Heart left ventricle (tissue), 13 donors: ENCODE results near the gene C11orf68.

ENCODE experiments used
- CTCF ChIP-seq, 12 donors: fragments of 200-600 bp; sonication (generic) in 4 of 12; IDR thresholded peaks; one replicate each; pipeline versions ENCODE4 v1.5.0 to v1.8.0; 2018 to 2022; ENCODE audit warnings: antibody characterized with exemption in 12 of 12, mild to moderate bottlenecking in 5 of 12
- POLR2A ChIP-seq, 2 donors: fragments of 450-650 bp; IDR thresholded peaks; one replicate each; pipeline ENCODE4 v1.6.1; 2017; ENCODE audit warnings: antibody characterized with exemption in 2 of 2, mild to moderate bottlenecking in 2 of 2, moderate library complexity in 2 of 2
- donor health status: ischemic (EF 13 %, LVEDD 7.1; RV severe dilation, severe dysfunction).
- donor health status: DM: no; HTN: yes; CAD: no.
- donor health status: DM: no; HTN: no; CAD: no.
- donor health status: ischemic (EF 25% LVEDD 6.9; RV normal size, moderate dysfunction).
- donor health status: ischemic (EF 25% LVEDD 5.7; RV mildly dilated, moderate dysfunction).
- donor health status: ischemic (EF 35%, LVEDD 5.7; RV mildly dilated, moderate dysfunction).
- donor health status: nonischemic (EF 11% LVEDD 7.7; RV severe dilation, severe dysfunction).
- donor health status: DM: yes; HTN: yes; CAD: no.
- donor health status: PGD.
- donor health status: ischemic (EF 29% LVEDD 5.4; RV normal size, mild dysfunction).
- donor health status: nonischemic (EF 23%, LVEDD 6.1; RV moderate dilation, normal function).

DNA sequence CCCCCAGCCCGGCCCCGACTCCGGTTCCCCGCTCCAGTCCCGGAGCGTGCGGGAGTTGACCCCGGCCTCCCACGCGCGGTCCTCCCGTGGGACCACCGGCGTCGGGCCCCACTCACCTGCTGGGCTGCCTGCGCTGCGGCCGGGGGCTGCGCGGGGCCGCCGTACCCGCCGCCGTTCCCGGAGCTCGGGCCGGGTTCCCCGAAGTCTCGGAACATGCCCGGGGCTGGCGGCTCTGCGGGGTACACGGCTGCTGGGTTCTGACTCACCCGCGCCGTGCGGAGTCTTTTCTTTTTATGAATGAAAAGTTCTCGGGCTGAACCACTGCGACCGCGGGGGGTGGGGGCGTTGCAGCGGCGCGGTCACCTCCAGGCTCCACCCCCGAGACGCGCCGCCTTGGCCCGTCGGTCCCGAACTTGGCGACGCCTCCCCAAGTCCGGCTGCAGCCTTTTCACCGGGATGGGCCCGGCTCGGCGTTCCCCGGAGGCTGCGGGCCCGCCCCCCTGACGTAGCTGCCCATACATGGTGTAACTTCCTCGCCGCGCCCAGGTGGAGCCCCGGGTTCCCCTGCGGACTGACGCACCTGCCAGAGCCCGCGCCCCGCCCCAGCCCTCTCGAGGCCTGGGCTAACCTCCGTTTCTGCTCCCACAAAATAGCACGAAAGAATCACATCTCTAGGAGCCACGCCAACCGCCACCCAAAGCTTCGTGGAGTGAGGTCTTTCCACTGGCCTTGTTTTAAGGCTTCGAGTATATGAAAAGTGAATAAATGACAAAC lies 18.6 kb downstream of the C11orf68 start, which contains the start of gene FOSL1:
- TF ChIP-seq POLR2A (IDR thresholded peaks at IDR 0.05) (peak in 1 of 2 donors; percentile 71), CTCF (IDR thresholded peaks at IDR 0.05) (peak in 1 of 12 donors; percentile 17)
